CD4-positive, alpha-beta memory T cell (primary cell): ENCODE measurements around the gene PPP2R1A. TPM values are rescaled to one million over a fixed set of nuclear protein-coding genes. Genes with fewer than 3 reads are reported as not detected.

Source experiments
- CTCF ChIA-PET: fragments of 350-600 bp; sonication (Branson Sonifier 250); formaldehyde crosslinking; loops from one replicate; lab custom pipeline; 2021; ENCODE audit warnings: inconsistent platforms; ENCODE audit not compliant: partially characterized antibody; lab: Charles Lee
- POLR2A ChIA-PET: fragments of 350-600 bp; sonication (Branson Sonifier 250); formaldehyde crosslinking; loops from one replicate; lab custom pipeline; 2021; ENCODE audit not compliant: partially characterized antibody; lab: Charles Lee
- DNase-seq, 5 donors: peaks; one replicate each; pipeline versions ENCODE4 v3.0.0 to v3.0.0-alpha.2; 2020 to 2022; ENCODE audit warnings: mixed read lengths in 1 of 5
- H3K27ac ChIP-seq: one replicate; pipeline ENCODE4 v1.7.0; 2013; ENCODE audit warnings: low read depth, low read length
- H3K27me3 ChIP-seq: 2 replicates; pipeline ENCODE4 v1.7.0; 2013; ENCODE audit warnings: mild to moderate bottlenecking, low read length, moderate library complexity; ENCODE audit not compliant: insufficient read depth
- H3K36me3 ChIP-seq: 2 replicates; pipeline ENCODE4 v1.7.0; 2013; ENCODE audit warnings: mild to moderate bottlenecking, low read length, moderate library complexity; ENCODE audit not compliant: insufficient read depth
- H3K4me1 ChIP-seq: 2 replicates; pipeline ENCODE4 v1.7.0; 2013; ENCODE audit warnings: mild to moderate bottlenecking, low read length, moderate library complexity; ENCODE audit not compliant: insufficient read depth
- H3K4me3 ChIP-seq, 2 donors: one replicate each; pipeline ENCODE4 v1.7.0; 2013; ENCODE audit warnings: low read length in 2 of 2, mild to moderate bottlenecking in 1 of 2
- H3K9me3 ChIP-seq, 2 donors: one replicate each; pipeline ENCODE4 v1.7.0; 2013; ENCODE audit warnings: low read length in 2 of 2, control low read depth in 1 of 2; ENCODE audit not compliant: control insufficient read depth in 1 of 2
- H3K27ac Mint-ChIP-seq, 7 donors: one replicate each; pipeline ENCODE4 v1.8.0; 2020 to 2021; ENCODE audit warnings: mixed read lengths in 7 of 7, mild to moderate bottlenecking in 6 of 7, inconsistent platforms in 3 of 7, moderate library complexity in 3 of 7
- H3K27me3 Mint-ChIP-seq, 2 donors: one replicate each; pipeline ENCODE4 v1.8.0; 2020 to 2021; ENCODE audit warnings: mixed read lengths in 2 of 2
- H3K36me3 Mint-ChIP-seq, 2 donors: one replicate each; pipeline ENCODE4 v1.8.0; 2020 to 2021; ENCODE audit warnings: mixed read lengths in 2 of 2, inconsistent platforms in 1 of 2, mild to moderate bottlenecking in 1 of 2
- H3K4me1 Mint-ChIP-seq, 4 donors: one replicate each; pipeline ENCODE4 v1.8.0; 2020 to 2021; ENCODE audit warnings: mixed read lengths in 4 of 4, mild to moderate bottlenecking in 1 of 4
- H3K4me3 Mint-ChIP-seq, 8 donors: one replicate each; pipeline ENCODE4 v1.8.0; 2020 to 2021; ENCODE audit warnings: mixed read lengths in 8 of 8, mild to moderate bottlenecking in 7 of 8, moderate library complexity in 6 of 8, inconsistent platforms in 3 of 8
- H3K9me3 Mint-ChIP-seq, 8 donors: one replicate each; pipeline ENCODE4 v1.8.0; 2020 to 2021; ENCODE audit warnings: mixed read lengths in 8 of 8, mild to moderate bottlenecking in 5 of 8, inconsistent platforms in 3 of 8, moderate library complexity in 1 of 8
- intact Hi-C: fragments of 100-400 bp; cut with micrococcal nuclease; formaldehyde crosslinking; loops from one replicate; pipeline ENCODE4 v1.15.1; 2023
- polyA plus RNA-seq, 2 donors: library from polyadenylated mRNA; unstranded; fragments of 300-500 nt; fragmentation: Illumina TruSeq; gene quantifications; one replicate each; pipeline ENCODE4 v1.2.3, GENCODE V29; 2021
- total RNA-seq, 2 experiments: library from RNA; stranded (reverse); gene quantifications; one replicate each; pipeline ENCODE4 v1.2.3, GENCODE V29; 2021

PPP2R1A gene
- total and polyA plus RNA-seq, 4 experiments from 2014 or later, result 166 to 185 (median 177) TPM

DNA sequence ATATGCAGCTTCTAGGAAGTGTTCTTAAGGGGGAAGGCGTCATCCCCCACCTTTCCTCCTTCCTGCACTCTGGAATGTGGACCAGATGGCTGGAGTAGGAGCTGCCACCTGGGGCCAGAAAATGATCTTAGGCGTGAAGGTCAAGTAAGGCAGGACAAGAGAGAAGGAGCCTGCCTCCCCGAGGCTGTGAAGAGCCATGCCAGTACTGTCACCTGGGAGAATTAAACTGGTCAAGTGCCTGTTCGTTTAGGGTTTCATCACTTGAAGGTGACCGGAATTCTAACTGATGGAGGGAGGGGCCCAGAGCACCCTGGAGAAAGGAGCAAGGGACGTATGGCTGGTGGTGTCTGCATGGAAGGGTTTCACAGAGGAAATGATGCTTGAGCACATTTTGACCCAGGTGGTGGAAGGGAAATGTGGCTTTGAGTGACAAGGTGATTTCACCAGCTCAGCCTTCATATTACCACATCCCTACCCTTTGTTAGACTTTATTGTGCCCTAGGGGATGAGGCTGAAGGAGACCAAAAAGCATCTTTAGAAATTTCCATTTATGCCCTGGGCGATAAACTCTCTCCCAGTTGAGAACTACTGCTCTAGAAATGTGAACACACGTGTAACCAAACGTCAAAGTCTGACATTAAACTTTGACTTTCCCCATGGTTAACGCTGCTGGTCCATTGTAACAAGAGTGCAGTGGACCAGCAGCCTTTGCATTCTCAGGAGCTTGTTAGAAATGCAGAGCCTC lies 37.5 kb downstream of the PPP2R1A start:
- H3K36me3 ChIP-seq, result peaks cover 40% of the 10 kb centered on the region
- intact Hi-C loops, result no loop called here
- H3K27me3 ChIP-seq, result no peaks in the 10 kb centered on the region
- no peak overlapping the region for H3K27ac ChIP-seq
- peaks cover 0 to 3% (median under 1%) of the 10 kb centered on the region in 4 donors for H3K4me1 Mint-ChIP-seq
- H3K27ac Mint-ChIP-seq, result peak overlapping the region in 2 of 7 donors; percentile 8 to 10
- H3K4me3 ChIP-seq, result no peak overlapping the region
- no peak overlapping the region for H3K4me3 Mint-ChIP-seq
- H3K9me3 ChIP-seq, result no peaks in the 10 kb centered on the region
- no peaks in the 10 kb centered on the region for H3K27me3 Mint-ChIP-seq
- DNase-seq, result no peak
- H3K36me3 Mint-ChIP-seq, result peaks cover 48 to 62% of the 10 kb centered on the region in 2 donors
- H3K9me3 Mint-ChIP-seq, result no peaks in the 10 kb centered on the region
- CTCF ChIA-PET, result interaction anchor here (1.7 kb wide), 1 partner anchor 10 kb away, joined by 6 read pairs; no protein-coding TSS in a partner anchor
- no peaks in the 10 kb centered on the region for H3K4me1 ChIP-seq
- POLR2A ChIA-PET, result no interaction called here

DNA sequence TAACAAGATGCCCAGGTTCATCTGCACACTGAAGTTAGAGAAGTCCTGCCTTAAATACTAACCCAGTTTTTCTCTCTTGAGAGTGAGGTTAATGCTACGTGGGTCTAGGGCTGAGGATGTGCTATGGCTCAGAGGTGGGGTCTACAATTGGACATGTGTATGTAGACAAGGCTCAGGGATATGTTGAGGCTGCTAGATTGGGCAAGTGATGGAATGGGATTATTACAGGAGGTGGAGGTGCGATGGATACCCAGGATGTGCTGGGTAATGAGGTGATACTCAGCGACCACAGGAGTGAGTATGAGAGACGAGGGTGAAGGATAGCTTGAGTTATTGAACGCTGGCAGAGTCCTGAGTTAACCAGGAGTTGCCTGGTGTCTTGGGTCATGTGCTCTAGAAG lies 38.1 kb downstream of the PPP2R1A start:
- Histone ChIP-seq H3K27me3 (no peaks in the 10 kb centered on the region), H3K4me3 (no peak overlapping the region), H3K27ac (no peak overlapping the region), H3K4me1 (no peaks in the 10 kb centered on the region), H3K9me3 (no peaks in the 10 kb centered on the region), H3K36me3 (peaks cover 34% of the 10 kb centered on the region)
- DNase-seq, result no peak
- peak overlapping the region in 6 of 7 donors; percentile 10 to 70 (median 50) for H3K27ac Mint-ChIP-seq
- no peaks in the 10 kb centered on the region for H3K9me3 Mint-ChIP-seq
- POLR2A ChIA-PET, result no interaction called here
- peaks cover 0 to 3% (median under 1%) of the 10 kb centered on the region in 4 donors for H3K4me1 Mint-ChIP-seq
- H3K4me3 Mint-ChIP-seq, result no peak overlapping the region
- CTCF ChIA-PET, result interaction anchor here (2.5 kb wide), 1 partner anchor 9 kb away, joined by 11 read pairs; no protein-coding TSS in a partner anchor
- intact Hi-C loops, result no loop called here
- no peaks in the 10 kb centered on the region for H3K27me3 Mint-ChIP-seq
- H3K36me3 Mint-ChIP-seq, result peaks cover 42 to 56% of the 10 kb centered on the region in 2 donors

GRCh38 chr19:52229524-52229923 lies 39.7 kb downstream of the PPP2R1A start:
- no peaks in the 10 kb centered on the region for H3K27me3 Mint-ChIP-seq
- H3K36me3 ChIP-seq, result peaks cover 23% of the 10 kb centered on the region
- no peak overlapping the region for H3K4me3 ChIP-seq
- peak overlapping the region in 1 of 7 donors; percentile 8 for H3K27ac Mint-ChIP-seq
- intact Hi-C loops, result no loop called here
- H3K9me3 ChIP-seq, result no peaks in the 10 kb centered on the region
- peaks cover 0 to 3% (median 2%) of the 10 kb centered on the region in 4 donors for H3K4me1 Mint-ChIP-seq
- no peak for DNase-seq
- ChIA-PET POLR2A (interaction anchor here (0.6 kb wide), 1 partner anchor 549 kb away, joined by 3 read pairs; no protein-coding TSS in a partner anchor), CTCF (interaction anchor here (2.5 kb wide), 1 partner anchor 8 kb away, joined by 11 read pairs; no protein-coding TSS in a partner anchor)
- H3K27me3 ChIP-seq, result no peaks in the 10 kb centered on the region
- H3K4me3 Mint-ChIP-seq, result no peak overlapping the region
- H3K4me1 ChIP-seq, result no peaks in the 10 kb centered on the region
- H3K9me3 Mint-ChIP-seq, result no peaks in the 10 kb centered on the region
- H3K27ac ChIP-seq, result no peak overlapping the region
- peaks cover 27 to 41% of the 10 kb centered on the region in 2 donors for H3K36me3 Mint-ChIP-seq

GRCh38 chr19:52230685-52231084 lies 40.8 kb downstream of the PPP2R1A start:
- H3K27ac ChIP-seq, result no peak overlapping the region
- H3K9me3 Mint-ChIP-seq, result no peaks in the 10 kb centered on the region
- H3K27me3 Mint-ChIP-seq, result no peaks in the 10 kb centered on the region
- intact Hi-C loops, result loop anchor here (5.0 to 10.0 kb wide), 2 partner anchors 38 to 186 kb away; partner anchors contain the start of genes PPP2R1A and ZNF432
- no peaks in the 10 kb centered on the region for H3K4me1 ChIP-seq
- ChIA-PET CTCF (interaction anchor here (1.2 to 1.7 kb wide), 2 partner anchors 23 to 92 kb away, joined by 4 to 5 read pairs; no protein-coding TSS in a partner anchor), POLR2A (no interaction called here)
- H3K36me3 Mint-ChIP-seq, result peaks cover 21 to 32% of the 10 kb centered on the region in 2 donors
- H3K27ac Mint-ChIP-seq, result peak overlapping the region in 5 of 7 donors; percentile 5 to 39 (median 24)
- DNase-seq, result no peak
- no peaks in the 10 kb centered on the region for H3K9me3 ChIP-seq
- peaks cover 19% of the 10 kb centered on the region for H3K36me3 ChIP-seq
- H3K27me3 ChIP-seq, result no peaks in the 10 kb centered on the region
- peaks cover 0 to 3% (median 2%) of the 10 kb centered on the region in 4 donors for H3K4me1 Mint-ChIP-seq
- no peak overlapping the region for H3K4me3 ChIP-seq
- no peak overlapping the region for H3K4me3 Mint-ChIP-seq

DNA sequence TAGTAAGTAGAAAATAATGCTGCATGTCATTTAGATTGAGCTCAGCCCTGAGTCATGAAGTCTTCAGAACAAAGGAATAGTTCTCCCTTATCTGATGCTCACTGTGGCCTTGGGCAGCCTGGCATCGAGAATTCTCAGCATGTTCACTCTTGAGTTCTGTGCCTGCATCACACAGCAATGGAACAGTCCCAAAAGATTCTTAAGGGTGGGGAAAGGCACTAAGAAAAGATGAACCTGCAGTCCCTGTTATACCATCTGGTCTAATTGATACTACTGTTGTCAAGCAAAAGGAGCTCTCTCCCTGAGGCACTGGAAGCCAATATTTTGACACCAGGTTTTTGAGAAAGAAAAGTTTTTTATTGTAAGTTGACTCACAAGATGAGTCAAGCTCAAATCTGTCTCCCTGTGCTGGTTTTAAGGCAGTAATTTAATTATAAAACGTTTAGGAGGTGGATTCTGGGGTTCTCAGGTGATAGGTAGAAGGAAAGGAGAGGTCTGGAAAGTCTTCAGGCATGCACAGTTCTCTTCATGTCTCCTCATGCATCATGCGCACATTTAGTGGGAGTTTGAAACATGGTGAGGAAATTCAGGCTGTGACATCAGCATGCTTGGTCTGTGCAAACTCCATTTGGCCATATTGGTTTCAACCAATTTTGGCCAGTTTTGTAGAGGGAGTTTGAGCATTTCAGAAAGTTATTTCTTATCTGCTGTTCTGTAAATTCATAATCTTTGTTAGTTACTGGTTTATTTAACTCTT lies 41.5 kb downstream of the PPP2R1A start:
- Histone ChIP-seq H3K36me3 (peaks cover 12% of the 10 kb centered on the region), H3K27me3 (no peaks in the 10 kb centered on the region), H3K4me1 (no peaks in the 10 kb centered on the region), H3K9me3 (no peaks in the 10 kb centered on the region), H3K27ac (no peak overlapping the region), H3K4me3 (no peak overlapping the region)
- CTCF ChIA-PET, result interaction anchor here (1.2 to 1.7 kb wide), 2 partner anchors 24 to 93 kb away, joined by 4 to 5 read pairs; no protein-coding TSS in a partner anchor
- Mint-ChIP-seq H3K36me3 (peaks cover 14 to 26% of the 10 kb centered on the region in 2 donors), H3K27me3 (no peaks in the 10 kb centered on the region), H3K9me3 (no peaks in the 10 kb centered on the region), H3K27ac (peak overlapping the region in 4 of 7 donors; percentile 4 to 54 (median 17)), H3K4me1 (peaks cover 0 to 3% (median 2%) of the 10 kb centered on the region in 4 donors), H3K4me3 (no peak overlapping the region)
- DNase-seq, result no peak
- intact Hi-C loops, result loop anchor here (5.0 to 10.0 kb wide), 2 partner anchors 39 to 187 kb away; partner anchors contain the start of genes PPP2R1A and ZNF432
- POLR2A ChIA-PET, result no interaction called here

DNA sequence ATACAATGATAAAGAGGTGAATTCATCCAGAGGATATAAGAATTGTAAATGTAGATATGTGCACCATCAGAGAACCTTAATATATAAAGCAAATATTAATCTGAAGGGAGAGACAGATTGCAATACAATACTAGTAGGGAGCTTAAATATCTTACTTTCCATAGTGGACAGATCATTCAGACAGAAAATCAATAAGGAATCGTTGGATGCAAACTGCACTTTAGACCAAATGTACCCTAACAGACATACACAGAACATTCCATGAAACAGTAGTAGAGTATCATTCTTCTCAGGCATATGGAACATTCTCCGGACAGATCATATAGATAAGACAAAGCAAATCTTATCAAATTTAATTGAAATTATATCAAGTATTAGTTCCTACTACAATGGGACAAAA lies 44.6 kb downstream of the PPP2R1A start:
- CTCF ChIA-PET, result no interaction called here
- intact Hi-C loops, result loop anchor here (5.0 to 10.0 kb wide), 2 partner anchors 42 to 190 kb away; partner anchors contain the start of genes PPP2R1A and ZNF432
- Histone ChIP-seq H3K4me1 (no peaks in the 10 kb centered on the region), H3K27ac (no peak overlapping the region), H3K36me3 (no peaks in the 10 kb centered on the region), H3K4me3 (no peak overlapping the region), H3K9me3 (no peaks in the 10 kb centered on the region), H3K27me3 (no peaks in the 10 kb centered on the region)
- peaks cover 0 to 3% (median under 1%) of the 10 kb centered on the region in 4 donors for H3K4me1 Mint-ChIP-seq
- H3K27ac Mint-ChIP-seq, result no peak overlapping the region
- no peak for DNase-seq
- H3K4me3 Mint-ChIP-seq, result no peak overlapping the region
- H3K36me3 Mint-ChIP-seq, result peaks cover 0 to 2% of the 10 kb centered on the region in 2 donors
- POLR2A ChIA-PET, result interaction anchor here (0.6 kb wide), 1 partner anchor 24 kb away, joined by 3 read pairs; no protein-coding TSS in a partner anchor
- H3K27me3 Mint-ChIP-seq, result no peaks in the 10 kb centered on the region
- H3K9me3 Mint-ChIP-seq, result no peaks in the 10 kb centered on the region
